OCI-M2 (cell line): Measurements from ENCODE around the gene TCFL5.

Source experiments
- DNase-seq: peaks from one replicate; lab custom pipeline; 2025; ENCODE audit not compliant: unreplicated experiment; lab: John Stamatoyannopoulos, UW

TCFL5 gene

DNA sequence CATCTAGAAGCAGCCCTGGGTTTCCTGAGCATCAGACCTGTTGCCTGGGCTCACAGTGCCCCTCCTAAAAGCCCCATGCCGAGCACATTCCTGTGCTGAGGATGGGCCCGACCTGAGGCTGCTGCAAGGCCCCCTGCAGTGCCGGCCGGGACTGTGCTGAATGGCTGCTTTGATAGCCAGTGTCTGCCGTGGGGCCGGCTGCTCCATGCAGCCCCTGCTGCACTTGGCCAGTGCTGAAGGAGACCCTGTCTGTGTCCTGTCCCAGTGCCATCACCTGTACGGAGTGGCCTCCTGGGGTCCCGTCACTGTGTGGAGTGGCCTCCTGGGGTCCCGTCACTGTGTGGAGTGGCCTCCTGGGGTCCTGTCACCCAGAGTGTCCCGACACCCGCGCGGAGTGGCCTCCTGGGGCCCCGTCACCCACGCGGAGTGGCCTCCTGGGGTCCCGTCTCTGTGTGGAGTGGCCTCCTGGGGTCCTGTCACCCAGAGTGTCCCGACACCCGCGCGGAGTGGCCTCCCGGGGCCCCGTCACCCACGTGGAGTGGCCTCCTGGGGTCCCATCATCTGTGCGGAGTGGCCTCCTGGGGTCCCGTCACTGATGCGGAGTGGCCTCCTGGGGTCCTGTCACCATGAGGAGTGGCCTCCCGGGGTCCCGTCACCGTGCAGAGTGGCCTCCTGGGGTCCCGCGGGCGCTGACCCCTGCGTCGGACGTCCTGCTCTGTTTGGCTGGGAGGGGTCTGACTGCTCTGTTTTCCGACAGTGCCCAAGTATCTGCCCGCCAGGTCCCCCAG, 37.7 kb downstream of the TCFL5 start:
- no peak for DNase-seq

DNA sequence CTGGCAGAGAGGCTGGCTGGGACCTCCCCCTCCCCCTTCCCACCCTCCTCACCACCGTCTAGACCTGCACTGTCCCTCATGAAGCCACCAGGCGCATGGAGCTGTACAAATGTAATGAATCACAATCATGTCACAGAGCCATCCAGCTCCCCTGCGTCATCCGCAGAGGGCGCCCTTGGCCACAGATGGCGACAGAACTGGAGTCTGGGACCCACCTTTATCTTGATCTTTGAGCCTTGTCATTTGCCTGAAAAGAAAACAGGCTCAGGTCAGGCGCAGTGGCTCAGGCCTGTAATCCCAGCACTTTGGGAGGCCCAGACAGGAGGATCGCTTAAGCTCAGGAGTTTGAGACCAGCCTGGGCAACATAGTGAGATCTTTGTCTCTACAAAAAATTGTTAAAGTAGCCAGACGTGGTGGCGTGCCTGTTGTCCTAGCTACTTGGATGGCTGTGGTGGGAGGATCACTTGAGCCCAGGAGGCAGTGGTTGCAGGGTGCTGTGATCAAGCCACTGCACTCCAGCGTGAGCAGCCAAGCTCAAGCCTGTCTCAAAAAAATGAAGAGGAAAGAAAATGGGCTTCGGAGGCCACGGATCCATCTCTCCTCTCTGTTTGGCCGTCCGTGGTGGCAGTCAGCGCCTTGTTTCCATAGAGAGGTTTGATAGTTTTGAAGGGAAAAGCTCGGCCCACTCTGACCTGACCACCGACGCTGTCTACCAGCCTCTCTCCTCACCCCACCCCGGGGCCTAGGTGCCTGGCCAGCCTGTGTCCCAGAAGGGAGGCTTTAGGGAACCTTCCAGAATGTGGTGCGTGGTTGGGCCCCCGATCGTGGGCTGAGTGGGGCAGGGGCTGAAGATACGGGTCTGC, 38.6 kb downstream of the TCFL5 start:
- DNase-seq = peak; percentile 33

DNA sequence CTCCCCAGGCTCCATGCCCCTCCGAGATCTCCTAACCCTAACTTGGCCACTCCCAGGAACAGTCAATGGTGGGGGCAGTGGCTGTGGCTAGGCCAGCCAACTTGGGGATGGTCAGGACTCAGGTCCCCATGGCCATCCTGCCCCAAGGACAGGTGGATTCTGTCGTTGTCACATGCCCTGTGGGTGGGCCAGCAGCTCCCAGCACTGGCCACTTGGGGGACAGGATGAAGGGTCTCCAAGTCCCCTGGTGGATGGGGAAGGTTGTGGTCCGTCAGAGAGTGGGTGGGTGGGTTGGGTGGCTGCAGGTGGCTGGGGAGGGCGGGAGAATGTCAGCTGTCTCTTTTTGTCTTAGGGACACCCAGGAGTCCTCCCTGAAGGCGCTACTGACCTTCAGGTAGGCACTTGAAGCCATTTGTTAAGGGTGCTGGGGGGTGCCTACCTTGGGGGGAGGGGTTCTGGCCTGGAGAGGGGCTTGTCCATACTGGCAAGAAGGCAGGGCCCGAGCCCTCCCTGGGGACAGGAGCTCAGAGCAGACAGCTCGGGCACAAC, 39.3 kb downstream of the TCFL5 start:
- no peak for DNase-seq

DNA sequence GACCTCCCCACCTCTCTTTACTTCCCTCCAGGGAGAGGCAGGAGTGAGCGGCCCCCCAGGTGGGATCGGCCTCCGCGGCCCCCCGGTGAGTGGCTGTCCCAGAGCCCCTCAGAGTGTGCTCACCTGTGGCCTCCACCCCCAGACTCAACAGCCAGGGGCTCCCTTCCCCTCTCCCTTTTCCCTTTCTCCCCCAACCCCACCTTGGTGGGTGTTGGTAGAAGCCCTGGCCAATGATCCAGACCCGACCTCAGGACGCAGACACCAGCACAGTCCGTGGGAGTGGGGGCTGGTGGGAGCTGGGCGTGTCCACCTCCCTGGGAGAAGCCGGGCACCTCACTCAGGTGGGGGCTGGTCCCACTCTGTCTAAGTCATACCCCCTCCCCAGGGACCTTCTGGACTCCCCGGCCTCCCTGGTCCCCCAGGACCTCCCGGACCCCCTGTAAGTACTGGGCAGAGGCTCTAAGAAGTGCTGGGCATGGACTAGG, 39.9 kb downstream of the TCFL5 start:
- DNase-seq = no peak

DNA sequence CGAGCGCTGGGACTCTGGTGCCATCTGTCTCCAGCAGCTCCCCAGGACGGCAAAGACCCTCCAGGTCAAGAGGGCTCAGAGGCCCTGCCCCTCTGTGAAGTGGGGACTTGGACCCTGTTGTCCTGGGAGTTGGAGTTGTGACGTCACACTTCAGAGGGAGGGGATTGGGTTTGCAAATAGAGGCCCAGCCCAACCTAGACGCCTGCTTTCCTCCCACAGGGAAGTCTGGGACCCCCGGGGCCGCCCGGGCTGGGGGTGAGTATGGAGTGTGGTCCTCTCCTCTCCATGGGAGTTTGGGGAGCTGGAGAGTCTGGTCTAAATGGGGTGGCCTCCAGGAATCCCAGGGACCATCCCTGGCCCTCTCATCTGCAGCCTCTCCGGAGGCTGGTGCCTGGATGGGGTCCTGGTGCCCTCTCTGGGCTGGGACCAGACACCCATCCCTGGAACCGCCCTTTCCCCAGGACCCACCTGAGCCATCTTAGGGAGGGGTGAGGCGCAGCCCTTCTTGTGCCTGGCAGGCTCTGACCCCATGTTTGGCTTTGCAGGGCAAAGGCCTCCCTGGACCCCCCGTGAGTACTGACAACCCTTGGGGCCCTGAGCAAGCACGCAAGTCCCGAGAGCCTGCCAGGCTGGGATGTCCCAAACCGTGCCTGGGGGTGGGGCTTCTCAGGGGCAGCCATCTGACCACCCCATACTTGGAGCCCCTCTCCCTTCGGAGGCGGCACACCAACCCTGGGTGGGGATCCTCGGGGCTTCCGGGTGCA, 40.5 kb downstream of the TCFL5 start:
- DNase-seq = no peak

DNA sequence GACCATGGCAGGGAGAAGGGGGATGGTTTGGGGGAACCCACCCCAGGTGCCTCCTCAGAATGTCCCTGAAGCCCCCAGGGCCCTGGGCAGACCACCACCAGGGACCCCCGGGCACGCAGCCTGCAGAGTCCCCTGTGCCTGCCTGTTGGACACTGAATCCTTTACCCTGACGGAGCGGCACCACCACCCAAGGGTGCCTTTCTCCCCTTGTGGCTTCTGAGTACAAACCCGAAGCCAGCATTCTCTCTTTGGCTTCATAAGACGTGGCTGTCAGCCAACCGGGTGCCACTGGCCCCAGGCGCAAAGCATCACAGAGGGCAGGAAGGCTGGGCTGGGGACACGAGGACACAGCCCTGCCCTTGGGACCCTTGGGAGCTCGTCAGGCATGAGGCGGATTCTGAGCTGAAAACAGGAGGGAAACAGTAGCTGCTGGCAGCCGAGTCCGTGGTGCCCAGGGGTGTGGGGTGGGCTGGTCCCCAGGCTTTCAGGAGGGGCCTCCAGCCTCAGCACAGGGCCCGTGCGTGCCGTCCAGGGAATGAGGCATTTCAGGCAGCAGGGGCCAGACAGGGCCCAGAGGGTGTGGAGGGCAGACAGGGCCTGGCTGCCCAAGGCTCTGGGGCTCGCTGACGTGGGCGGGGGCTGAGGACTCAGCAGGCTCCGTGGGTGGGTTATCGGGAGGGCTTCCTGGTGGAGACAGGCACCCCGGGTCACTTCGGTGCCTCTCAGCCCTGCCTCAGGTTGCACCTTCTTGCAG, 41.2 kb downstream of the TCFL5 start:
- DNase-seq = no peak

DNA sequence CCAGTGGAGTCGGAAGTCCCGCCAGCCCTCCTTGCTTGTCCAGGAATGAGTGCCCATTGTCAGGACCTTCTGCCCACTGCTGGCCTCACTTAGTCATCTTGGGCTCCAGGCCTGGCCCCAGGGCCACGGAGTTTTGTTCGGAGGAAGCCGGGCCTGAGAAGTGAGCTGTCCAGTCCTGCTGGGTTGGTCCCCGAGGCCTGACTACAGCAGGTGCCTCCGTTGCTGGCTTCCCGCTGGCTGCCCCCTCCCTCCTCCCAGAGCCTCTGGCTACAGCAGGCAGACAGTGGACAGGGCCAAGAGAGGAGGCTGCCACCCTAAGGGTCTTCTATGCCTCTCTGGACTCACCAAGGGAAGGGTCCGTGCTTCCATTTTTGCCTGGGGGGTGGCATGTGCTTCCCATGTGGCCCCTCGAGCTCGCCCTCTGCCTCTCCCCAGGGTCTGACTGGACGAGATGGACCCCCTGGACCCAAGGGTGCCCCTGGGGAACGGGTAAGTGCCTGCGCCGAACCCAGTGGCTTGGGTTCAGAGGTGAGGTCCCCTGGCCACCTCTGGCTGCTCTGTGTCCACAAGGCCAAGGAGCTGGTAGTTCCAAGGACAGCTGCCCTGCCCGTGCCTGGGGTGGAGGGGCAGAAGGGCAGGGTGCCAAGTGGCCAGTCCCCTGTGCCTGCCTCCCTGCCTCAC, 42.0 kb downstream of the TCFL5 start:
- no peak for DNase-seq

DNA sequence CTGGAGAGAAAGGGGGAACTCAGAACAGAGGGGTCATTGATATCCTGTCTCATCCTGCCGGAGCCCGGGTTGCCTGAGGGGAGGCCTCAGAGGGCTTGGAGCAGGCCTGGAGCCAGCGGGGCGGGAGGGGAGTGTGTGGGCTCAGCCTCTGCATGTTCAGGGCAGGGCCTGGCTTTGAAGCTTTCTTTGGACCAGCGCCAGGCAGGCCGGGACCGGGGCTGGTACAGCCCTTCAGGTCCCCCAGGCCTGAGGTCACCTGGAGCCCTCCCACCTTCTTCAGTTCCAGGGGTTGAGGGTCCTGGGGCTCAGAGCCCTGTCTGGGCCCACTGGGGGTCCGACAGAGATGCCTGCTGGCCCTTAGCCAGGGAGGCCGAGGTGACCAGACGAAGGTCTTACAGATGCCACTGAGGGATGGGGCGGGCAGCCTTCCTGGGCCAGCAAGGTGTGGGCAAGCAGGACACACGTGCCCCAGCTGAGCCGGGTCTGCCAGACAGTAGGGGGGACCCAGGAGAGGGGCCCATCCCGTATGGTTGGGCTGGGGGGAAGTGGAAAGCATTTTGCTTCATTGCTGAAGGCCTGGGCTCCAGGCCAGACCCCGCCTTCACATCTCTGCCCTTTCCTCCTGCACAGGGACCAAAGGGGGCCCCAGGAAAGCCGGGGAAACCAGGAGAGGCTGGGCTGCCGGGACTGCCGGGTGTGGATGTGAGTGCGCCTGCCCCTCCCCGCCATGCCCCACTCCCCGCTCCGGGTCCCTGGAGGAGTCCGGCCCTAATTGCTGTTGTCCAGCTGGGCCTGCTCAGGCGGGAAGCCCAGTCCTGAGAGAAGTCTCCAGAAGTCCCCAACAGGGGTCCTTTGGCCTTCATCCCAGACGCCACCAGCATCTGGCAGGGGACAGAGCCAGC, 42.8 kb downstream of the TCFL5 start:
- no peak for DNase-seq

DNA sequence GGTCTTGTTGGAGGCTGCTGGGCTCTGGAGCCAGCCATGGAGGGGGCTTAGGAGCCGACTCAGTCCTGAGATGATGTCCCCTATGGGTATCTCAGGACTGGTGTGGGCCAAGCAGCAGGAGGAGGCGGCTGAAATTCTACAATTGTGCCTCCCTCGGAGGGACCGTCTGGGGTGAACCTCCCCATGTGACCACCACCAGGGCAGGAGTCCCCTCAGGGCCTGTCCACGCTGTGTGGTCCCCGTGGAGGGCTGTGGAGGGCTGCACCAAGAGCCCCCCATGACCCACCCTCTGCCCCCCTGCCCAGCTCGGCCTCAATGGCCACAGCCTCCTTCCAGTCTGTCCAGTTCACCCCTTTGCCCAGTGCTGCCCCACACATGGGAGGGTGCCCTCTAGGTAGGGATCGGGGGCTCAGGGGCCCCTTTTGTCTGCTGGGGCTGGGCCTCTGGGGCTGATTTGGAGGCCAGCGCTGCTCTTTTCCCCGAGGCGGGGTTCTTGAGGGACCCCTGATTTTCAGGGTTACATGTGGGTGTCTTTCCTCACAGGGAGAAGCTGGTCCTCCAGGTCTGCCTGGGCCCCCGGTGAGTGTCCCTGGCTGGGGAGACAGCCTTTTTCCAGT, 43.5 kb downstream of the TCFL5 start:
- no peak for DNase-seq

DNA sequence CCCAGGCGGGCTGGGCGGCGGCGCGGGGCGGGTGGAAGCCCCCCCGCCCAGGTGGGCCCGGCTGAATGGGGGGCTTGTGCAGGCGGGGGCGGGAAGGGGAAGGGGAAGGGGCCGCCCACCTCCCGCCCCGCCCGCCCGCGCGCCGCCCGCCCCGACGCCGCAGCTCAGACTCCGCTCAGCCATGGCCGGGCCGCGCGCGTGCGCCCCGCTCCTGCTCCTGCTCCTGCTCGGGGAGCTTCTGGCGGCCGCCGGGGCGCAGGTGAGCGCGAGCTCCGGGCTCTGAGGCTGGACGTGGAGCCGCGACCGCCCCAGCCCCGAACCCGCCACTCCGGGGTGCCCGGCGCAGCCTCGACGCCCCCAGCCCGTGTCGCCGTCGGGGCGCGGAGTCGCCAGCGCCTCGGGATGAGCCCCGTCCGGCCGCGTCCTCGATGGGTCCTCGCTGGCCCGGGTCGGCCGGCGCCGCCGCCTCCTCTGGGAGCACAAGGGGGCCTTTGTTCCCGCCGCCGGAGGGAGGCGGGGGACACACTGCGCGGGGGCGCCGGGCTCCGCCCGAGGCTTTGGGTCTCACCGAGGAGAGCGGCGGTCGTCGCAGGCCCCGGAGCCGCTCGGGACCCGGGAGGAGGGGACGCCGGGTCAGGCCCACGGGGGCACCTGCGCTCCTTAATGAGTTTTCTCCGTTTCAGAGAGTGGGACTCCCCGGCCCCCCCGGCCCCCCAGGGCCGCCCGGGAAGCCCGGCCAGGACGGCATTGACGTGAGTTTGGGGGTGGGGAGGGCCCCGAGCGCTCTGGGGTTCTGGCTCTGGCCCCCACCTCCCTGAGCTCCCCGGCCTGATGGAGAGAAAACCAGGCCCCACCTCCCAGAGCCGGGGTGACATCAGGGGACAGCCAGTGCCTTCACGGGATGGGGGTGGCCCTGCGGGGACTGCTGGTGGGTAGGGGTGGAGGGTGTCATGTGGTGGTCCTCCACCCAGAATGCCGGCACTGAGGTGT, 44.4 kb downstream of the TCFL5 start, which contains the start of gene COL9A3:
COL9A3 (plus strand) TSS at position 167 of the 990 bp plus-strand sequence; CDS start at position 182, 15 bp downstream.
- no peak for DNase-seq

DNA sequence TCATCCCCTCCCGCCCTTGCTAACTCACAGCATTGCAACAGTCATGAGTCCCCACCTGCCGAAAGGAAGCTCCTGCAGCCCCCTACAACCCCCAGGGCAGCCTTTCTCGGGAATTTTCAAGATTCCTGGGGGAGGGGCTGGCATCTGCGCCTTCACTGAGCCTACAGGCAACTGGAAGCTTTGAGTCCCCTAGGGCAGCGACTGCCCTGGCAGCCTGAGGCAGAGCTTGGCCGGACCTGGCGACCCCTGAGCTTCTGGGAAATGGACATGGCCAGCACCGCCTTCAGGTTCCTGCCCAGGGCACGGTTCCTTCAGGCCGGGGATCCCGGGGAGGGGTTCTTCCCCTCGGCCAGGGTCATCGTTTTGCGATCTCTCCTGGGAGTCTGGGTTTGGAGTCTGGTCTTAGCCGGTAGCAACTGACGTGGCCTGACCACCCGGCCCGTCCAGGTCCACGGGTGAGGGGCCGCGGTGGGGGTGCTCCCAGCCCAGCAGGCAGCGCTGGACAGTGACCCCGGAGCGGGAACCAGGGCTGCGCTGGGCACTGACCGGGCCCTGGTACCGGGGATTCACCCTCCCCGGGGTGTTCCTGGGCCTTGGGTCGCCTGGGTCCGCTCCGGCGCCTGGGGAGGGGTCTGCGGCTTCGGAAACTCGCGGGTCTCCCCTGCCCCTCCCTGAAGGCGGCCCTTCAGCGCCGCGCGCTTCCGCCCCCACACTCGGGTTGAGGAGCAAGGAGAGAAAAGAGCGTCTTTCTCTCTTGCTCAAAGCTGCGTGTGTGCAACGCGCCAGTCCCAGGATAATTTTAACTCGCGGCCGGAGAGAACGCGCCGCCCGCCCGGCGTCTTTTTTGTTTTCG, 45.4 kb downstream of the TCFL5 start:
- DNase-seq = no peak

DNA sequence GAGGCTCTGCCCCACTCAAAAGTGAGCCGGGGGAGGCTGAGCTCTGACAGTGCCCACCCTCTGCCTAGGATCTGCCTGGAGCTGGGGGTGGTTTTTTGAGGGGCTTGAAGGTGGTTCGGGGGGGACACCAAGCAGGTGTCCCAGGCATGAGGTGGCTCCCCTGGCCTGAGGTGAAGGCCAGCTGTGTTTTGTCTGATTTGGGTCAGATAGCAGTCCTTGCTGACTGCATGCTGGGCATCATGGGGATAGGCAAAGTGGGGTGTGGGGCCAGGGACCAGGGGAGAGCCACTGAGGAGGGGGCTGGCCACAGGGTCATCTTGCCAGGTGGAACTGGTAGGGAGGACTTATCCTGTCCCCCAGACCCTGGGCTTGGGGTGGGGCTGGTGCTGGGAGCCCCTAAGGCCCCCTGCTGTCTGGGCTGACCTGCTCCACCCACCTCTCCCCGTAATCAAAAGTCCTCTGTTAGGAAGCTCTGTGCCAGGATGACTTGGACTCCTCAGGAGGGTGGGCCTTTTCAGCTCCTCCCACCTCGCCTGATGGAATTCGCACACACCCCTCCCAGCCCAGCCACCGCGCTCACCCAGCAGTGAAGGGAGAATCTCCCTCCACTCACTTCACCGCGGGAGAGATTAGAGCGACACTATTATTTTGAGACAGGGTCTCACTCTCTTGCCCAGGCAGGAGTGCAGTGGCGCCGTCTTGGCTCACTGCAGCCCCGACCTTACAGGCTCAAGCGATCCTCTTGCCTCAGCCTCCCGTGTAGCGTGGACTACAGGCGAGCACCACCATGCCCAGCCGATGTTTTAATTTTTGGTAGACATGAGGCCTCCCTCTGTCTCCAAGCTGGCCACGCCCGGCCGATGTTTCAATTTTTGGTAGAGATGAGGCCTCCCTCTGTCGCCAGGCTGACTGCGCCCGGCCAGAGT, 46.3 kb downstream of the TCFL5 start:
- no peak for DNase-seq

DNA sequence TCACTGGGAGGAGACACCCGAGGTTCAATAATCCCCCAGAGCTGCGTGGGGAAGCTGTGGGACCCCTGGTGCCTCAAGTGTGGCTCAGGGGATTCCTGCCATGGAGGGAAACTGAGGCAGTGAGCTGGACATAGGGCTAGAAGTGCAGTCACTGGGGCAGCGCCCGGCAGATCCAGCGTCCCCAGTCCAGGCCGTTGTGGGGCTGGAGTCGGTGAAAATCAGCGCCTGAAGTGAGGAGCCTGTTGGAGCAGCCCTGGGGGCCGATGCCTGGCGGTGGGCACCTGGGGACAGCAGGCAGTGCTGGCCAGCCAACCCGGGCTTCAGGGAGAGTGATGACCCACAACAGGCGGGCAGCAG, 46.9 kb downstream of the TCFL5 start:
- no peak for DNase-seq

DNA sequence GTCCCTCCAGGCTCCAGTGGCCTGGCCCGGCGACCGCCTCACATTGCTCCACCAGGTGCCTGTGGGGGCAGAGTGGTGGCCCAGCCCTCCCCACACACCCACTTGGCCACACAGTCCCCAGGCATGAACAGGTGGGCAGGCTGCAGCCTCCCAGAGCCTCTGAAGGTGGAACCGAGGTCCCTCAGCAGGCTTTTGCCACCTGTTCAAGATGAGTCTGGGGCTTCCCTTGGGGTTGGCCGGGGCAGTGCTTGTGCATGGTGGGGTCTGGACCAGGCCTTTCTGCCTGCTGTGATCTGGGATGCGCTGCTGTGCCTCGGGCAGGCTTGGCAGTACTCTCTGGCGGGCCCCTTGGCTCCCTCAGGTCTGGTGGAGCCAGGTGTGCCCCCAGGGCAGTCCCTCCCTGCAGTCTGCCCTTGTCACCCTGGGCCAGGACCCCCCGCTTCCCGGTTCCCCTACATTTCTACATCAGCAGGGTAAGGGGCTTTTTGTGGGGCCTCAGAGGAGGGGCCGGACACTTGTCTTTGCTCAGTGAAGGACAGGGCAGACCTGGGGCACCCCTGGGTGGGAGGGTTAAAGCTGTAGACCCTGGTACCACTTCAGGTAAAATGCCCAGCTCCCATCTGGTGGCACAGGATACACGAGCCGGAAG, 47.4 kb downstream of the TCFL5 start:
- no peak for DNase-seq

DNA sequence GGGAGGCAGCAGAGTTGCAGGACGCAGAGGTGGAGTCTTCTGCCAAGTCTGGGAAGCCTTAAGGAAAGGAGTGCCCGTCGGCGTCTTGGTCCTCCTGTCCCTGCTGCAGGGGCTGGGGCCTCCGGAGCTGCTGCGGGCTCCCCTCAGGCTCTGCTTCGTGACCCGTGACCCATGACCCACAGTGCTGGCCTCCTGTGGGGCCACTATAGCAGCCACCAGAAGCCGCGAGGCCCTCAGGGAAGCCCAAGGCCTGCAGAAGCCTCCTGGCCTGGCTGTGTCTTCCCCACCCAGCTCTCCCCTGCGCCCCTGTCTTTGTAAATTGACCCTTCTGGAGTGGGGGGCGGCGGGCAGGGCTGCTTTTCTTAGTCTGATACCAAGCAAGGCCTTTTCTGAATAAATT, 48.0 kb downstream of the TCFL5 start:
- no peak for DNase-seq
